DND-41 (cell line): ENCODE measurements around the gene ERG.

Experiments used
- ATAC-seq: fragments of 200-7000 bp; cut with Tn5 transposase; 3 replicates; pipeline ENCODE4 v1.9.1; 2021; ENCODE audit warnings: low read depth; ENCODE audit not compliant: insufficient read depth
- DNase-seq: peaks from one replicate; pipeline ENCODE4 v3.0.0-alpha.2; 2020
- H2AFZ ChIP-seq: 2 replicates; pipeline ENCODE4 v1.6.0; 2012; ENCODE audit warnings: low read depth, low read length
- H3K27ac ChIP-seq: 2 replicates; pipeline ENCODE4 v1.5.1; 2012; ENCODE audit warnings: low read length, inconsistent platforms
- H3K27me3 ChIP-seq: fragments of 200-600 bp; sonication (generic); 2 replicates; pipeline ENCODE4 v1.6.0; 2012; ENCODE audit warnings: low read length, mild to moderate bottlenecking, inconsistent platforms; ENCODE audit not compliant: insufficient read depth, poor library complexity
- H3K36me3 ChIP-seq: 2 replicates; pipeline ENCODE4 v1.5.1; 2012; ENCODE audit warnings: low read length, inconsistent platforms; ENCODE audit not compliant: insufficient read depth
- H3K4me1 ChIP-seq: 2 replicates; pipeline ENCODE4 v1.5.1; 2012; ENCODE audit warnings: mild to moderate bottlenecking, low read length; ENCODE audit not compliant: insufficient read depth
- H3K4me2 ChIP-seq: 2 replicates; pipeline ENCODE4 v1.6.0; 2012; ENCODE audit warnings: mild to moderate bottlenecking, moderate library complexity, low read length, inconsistent platforms; ENCODE audit not compliant: insufficient read depth
- H3K4me3 ChIP-seq, 2 experiments: fragments of 200-600 bp in 1 of 2; shearing (Covaris generic) in 1 of 2; 2 replicates each; pipeline ENCODE4 v1.5.1; 2012 to 2016; ENCODE audit warnings: inconsistent platforms in 2 of 2, low read length in 2 of 2, mild to moderate bottlenecking in 2 of 2, low read depth in 1 of 2, moderate library complexity in 1 of 2
- H3K79me2 ChIP-seq: 2 replicates; pipeline ENCODE4 v1.6.0; 2012; ENCODE audit warnings: low read length, inconsistent platforms; ENCODE audit not compliant: insufficient read depth
- H3K9ac ChIP-seq: 2 replicates; pipeline ENCODE4 v1.6.0; 2012; ENCODE audit warnings: low read depth, mild to moderate bottlenecking, inconsistent platforms, low read length, moderate library complexity
- H3K9me3 ChIP-seq: 2 replicates; pipeline ENCODE4 v1.5.1; 2012; ENCODE audit warnings: low read length, moderate library complexity, mild to moderate bottlenecking, inconsistent platforms; ENCODE audit not compliant: insufficient read depth, severe bottlenecking
- H4K20me1 ChIP-seq: 2 replicates; pipeline ENCODE4 v1.6.0; 2012; ENCODE audit warnings: low read length; ENCODE audit not compliant: insufficient read depth
- EZH2 ChIP-seq: IDR thresholded peaks from 3 replicates; pipeline ENCODE4 v1.6.1; 2012; ENCODE audit warnings: borderline replicate concordance, low read depth, mild to moderate bottlenecking, moderate library complexity, low read length, inconsistent platforms; ENCODE audit not compliant: severe bottlenecking
- TF ChIP-seq, protein P1 (sequence below): IDR thresholded peaks from 2 replicates; pipeline ENCODE4 v1.5.1; 2012; ENCODE audit warnings: borderline replicate concordance, low read length, moderate library complexity, mild to moderate bottlenecking; ENCODE audit not compliant: poor library complexity, severe bottlenecking; ENCODE audit errors: extremely low read depth

The ERG gene

GRCh38 chr21:38498057-38498833 lies at the start of gene ERG:
Gene ERG (minus strand): TSS chr21:38498477. CDS start chr21:38498380, 97 bp downstream.
- TF ChIP-seq, protein P1, sequence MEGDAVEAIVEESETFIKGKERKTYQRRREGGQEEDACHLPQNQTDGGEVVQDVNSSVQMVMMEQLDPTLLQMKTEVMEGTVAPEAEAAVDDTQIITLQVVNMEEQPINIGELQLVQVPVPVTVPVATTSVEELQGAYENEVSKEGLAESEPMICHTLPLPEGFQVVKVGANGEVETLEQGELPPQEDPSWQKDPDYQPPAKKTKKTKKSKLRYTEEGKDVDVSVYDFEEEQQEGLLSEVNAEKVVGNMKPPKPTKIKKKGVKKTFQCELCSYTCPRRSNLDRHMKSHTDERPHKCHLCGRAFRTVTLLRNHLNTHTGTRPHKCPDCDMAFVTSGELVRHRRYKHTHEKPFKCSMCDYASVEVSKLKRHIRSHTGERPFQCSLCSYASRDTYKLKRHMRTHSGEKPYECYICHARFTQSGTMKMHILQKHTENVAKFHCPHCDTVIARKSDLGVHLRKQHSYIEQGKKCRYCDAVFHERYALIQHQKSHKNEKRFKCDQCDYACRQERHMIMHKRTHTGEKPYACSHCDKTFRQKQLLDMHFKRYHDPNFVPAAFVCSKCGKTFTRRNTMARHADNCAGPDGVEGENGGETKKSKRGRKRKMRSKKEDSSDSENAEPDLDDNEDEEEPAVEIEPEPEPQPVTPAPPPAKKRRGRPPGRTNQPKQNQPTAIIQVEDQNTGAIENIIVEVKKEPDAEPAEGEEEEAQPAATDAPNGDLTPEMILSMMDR = no peak
- TF ChIP-seq EZH2 = no peak
- DNase-seq = no peak
- H3K27me3 ChIP-seq = peaks cover 52% of the 10 kb centered on the region
- H3K9ac ChIP-seq = no peak within 1 kb of the TSS
- H2AFZ ChIP-seq = no peak within 1 kb of the TSS
- H3K36me3 ChIP-seq = no peaks in the 10 kb centered on the region
- no peaks in the 10 kb centered on the region for H3K79me2 ChIP-seq
- H3K4me3 ChIP-seq = no peak within 1 kb of the TSS
- ATAC-seq = no peak
- H3K9me3 ChIP-seq = no peaks in the 10 kb centered on the region
- H3K27ac ChIP-seq = no peak within 1 kb of the TSS
- no peaks in the 10 kb centered on the region for H3K4me1 ChIP-seq
- H4K20me1 ChIP-seq = no peaks in the 10 kb centered on the region
- H3K4me2 ChIP-seq = no peak within 1 kb of the TSS

DNA sequence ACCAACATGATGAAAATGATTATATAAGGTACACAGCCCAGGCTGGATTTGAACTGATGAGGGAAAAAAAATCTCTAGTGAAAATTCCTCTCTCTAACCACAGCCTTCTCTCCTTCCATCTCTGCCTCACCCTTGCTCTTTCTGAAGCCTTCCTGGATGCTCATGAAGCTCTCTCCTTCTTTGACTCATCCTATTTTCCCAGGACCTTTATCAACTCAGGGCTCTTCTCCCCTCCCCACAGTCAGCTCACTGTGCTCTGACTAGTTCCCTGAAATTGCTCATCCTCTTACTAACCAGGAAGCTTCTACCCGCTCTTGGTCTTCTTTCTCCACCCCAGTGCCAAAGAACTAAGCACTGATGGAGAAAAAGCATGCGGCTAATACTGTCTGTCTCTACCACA lies 46.4 kb upstream of the ERG start:
- no peaks in the 10 kb centered on the region for H3K9me3 ChIP-seq
- ATAC-seq = no peak
- no peak overlapping the region for H3K27ac ChIP-seq
- H3K4me1 ChIP-seq = no peaks in the 10 kb centered on the region
- TF ChIP-seq, protein P1 = no peak
- TF ChIP-seq EZH2 = no peak
- H3K9ac ChIP-seq = no peak overlapping the region
- no peak for DNase-seq
- no peak overlapping the region for H2AFZ ChIP-seq
- H4K20me1 ChIP-seq = no peaks in the 10 kb centered on the region
- H3K27me3 ChIP-seq = peaks cover 14% of the 10 kb centered on the region
- H3K4me2 ChIP-seq = no peak overlapping the region
- no peaks in the 10 kb centered on the region for H3K36me3 ChIP-seq
- H3K79me2 ChIP-seq = no peaks in the 10 kb centered on the region
- H3K4me3 ChIP-seq = no peak overlapping the region

GRCh38 chr21:38542263-38542662 lies 44.0 kb upstream of the ERG start:
- H2AFZ ChIP-seq = no peak overlapping the region
- ATAC-seq (no peak), DNase-seq (no peak)
- no peak overlapping the region for H3K4me3 ChIP-seq
- H3K27me3 ChIP-seq = peaks cover 14% of the 10 kb centered on the region
- TF ChIP-seq EZH2 = no peak
- TF ChIP-seq, protein P1 = no peak
- H3K9ac ChIP-seq = no peak overlapping the region
- no peak overlapping the region for H3K4me2 ChIP-seq
- H3K4me1 ChIP-seq = no peaks in the 10 kb centered on the region
- H3K79me2 ChIP-seq = no peaks in the 10 kb centered on the region
- H3K9me3 ChIP-seq = no peaks in the 10 kb centered on the region
- H4K20me1 ChIP-seq = no peaks in the 10 kb centered on the region
- H3K27ac ChIP-seq = no peak overlapping the region
- no peaks in the 10 kb centered on the region for H3K36me3 ChIP-seq

- Histone ChIP-seq H3K4me3 (no peak overlapping the region), H2AFZ (no peak overlapping the region), H3K79me2 (no peaks in the 10 kb centered on the region), H3K4me1 (no peaks in the 10 kb centered on the region), H3K9me3 (no peaks in the 10 kb centered on the region), H3K27me3 (peaks cover 12% of the 10 kb centered on the region), H4K20me1 (no peaks in the 10 kb centered on the region), H3K9ac (no peak overlapping the region), H3K36me3 (no peaks in the 10 kb centered on the region), H3K27ac (no peak overlapping the region), H3K4me2 (no peak overlapping the region)
- DNase-seq = no peak
- TF ChIP-seq, protein P1 = no peak
- no peak for TF ChIP-seq EZH2
- ATAC-seq = no peak
These were observed 40.1 kb upstream of the ERG start for GRCh38 chr21:38538353-38538752.
